Stimulated activated CD4-positive, alpha-beta T cell treated with anti-CD3 and anti-CD28 coated beads, Interleukin-12 subunit alpha, Interleukin-12 subunit beta, amount 100 ng/mL, for 4 hours (primary cell): ENCODE data around the gene TCIRG1.

Experiments used
- DNase-seq: peaks from one replicate; pipeline ENCODE4 v3.0.0-alpha.2; 2020

TCIRG1 gene

GRCh38 chr11:68019486-68019885, 19.3 kb upstream of the TCIRG1 start:
- no peak for DNase-seq

DNA sequence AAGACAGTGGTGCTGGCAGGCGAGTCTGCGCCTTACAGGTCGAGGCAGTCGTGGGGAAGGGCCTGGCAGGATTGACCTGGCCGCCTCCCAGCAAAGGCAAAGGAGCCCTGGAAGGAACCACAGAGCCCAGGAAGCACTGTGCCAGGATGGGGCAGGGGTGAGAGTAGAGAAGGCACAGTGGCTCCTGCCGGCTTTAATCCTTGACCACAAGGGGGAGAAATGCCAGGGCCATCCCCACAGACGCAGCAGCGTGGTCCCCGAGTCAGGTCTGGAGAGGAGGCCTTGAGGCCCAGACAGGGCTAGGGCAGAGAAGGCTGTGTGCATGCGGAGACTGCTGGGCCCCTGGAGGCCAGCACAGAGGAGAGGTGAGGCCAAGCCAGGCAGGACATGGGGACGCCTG, 18.2 kb upstream of the TCIRG1 start:
- no peak for DNase-seq

DNA sequence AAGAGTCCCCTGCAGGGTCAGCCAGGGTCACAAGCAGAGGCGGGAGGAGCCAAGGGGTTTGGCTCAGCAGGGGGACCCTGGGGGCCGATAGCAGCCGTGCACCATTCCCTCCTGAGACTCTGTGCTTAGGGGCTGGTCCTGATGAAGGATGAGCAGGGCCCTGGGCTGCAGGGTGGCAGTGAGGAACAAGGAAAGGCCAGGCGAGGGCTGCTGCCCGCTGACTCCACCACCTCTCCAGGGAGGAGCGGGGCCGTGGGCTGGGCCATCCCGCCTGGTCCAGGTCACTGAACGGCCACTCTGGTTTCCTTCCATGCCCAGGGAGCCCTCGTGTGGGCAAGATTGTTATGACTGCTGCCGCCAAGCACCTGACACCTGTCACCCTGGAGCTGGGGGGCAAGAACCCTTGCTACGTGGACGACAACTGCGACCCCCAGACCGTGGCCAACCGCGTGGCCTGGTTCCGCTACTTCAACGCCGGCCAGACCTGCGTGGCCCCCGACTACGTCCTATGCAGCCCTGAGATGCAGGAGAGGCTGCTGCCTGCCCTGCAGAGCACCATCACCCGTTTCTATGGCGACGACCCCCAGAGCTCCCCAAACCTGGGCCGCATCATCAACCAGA, 17.5 kb upstream of the TCIRG1 start:
- DNase-seq: no peak

GRCh38 chr11:68022531-68022930, 16.3 kb upstream of the TCIRG1 start:
- no peak for DNase-seq

GRCh38 chr11:68024508-68024907, 14.3 kb upstream of the TCIRG1 start:
- DNase-seq: no peak

DNA sequence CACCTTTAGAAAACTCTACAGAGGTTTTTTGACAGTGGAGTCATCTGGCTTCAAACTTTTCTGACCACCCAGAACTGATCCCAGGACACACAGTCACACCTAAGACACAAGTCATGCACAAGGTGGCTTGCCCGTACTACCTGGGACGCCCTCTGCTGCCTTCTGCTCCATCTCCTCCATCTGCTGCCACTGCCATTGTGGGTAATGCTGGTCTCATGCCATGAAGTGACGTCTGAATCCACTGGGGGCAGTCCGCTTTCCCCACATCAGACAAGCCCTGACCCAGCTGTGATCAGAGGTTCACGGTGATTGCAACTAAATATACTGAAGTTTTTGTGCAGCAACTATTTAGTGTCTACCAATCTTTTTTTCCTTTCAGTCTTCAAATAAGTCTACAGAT, 13.8 kb upstream of the TCIRG1 start:
- DNase-seq: no peak

GRCh38 chr11:68026391-68027105, 12.3 kb upstream of the TCIRG1 start:
- DNase-seq: no peak

DNA sequence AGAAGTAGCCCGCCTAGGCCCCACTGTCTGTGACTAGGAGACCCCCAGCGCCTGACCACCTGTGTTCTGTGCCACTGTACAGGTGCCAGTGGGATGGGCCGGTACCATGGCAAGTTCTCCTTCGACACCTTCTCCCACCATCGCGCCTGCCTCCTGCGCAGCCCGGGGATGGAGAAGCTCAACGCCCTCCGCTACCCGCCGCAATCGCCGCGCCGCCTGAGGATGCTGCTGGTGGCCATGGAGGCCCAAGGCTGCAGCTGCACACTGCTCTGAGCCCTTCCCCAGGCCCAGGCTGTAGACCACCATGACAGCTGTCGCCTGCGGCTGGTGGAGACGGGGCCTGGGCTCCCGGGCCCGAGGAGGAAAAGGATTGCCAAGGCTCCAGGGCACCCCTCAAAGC, 11.2 kb upstream of the TCIRG1 start:
- no peak for DNase-seq

DNA sequence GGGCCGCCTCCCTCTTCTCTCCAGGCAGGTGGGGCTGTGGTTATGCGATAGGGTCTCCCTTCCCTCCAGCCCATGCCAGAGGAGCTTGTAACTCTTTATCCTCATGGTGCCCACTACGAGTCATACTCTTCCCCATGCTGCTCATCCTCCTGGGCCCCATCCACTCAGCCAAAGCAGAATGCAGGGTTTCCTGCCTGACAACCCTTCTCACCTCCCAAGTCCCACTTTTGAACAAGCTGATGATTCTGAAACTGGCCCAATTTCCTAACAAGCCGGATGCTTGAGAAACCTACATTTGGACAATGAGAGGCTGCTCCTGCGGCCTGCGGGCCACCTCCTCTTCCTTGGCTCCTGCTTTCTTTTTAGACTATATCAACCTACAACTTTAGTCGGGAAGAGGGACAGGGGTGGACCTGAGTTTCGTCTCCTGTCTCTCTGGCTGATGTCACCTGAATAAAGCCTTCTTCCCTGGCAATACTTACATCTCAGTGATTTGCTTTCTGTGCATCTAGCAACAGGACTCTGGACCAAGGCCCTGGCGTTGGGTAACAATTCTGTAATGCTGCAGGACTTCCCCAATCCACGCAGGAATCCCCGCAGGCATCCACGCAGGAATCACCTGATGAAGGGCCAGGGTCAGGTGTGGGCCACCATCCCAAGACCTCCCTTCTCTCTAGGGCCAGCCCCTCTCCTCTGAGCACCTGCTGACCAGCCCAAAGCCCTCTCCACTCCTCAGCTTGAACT, 9.9 kb upstream of the TCIRG1 start:
- no peak for DNase-seq

DNA sequence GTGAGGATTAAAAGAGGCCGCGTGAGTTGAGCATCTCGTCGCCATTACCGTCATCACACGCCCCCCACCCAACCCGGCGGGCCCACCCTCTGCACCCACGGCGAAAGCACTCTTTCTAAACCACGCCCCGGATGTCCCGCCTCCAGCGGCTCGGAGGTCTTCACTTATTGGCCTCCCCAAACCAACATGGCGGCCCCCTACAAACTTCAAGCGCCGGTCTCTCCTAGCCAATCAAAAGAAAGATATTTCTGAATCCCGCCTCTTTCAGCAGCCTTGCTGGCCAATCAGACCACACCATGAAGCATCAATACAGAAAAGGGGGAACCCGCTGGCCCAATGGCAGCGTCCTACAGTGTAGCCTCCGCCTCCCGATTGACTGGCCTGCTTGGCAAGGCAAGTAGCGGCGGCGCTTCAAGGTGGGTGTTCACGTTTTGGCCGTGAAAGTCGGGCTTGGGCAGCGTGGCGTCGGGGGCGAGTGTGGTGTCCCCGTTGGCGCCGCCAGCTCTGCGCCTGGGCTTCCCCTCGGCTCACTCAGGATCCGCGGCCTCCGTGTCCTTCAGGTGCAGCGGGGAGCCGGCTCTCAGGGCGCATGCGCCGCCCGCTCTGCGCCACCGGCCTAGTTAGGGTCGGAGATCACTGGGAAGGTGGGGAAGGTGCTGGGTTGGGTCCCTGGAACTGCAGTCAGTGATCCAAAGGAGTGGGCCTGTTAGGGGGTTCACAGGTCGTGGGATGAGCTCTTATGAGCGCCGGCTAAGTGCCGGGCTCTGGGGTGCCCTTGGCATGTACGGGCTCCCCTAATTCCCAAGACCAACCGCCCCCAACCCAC, 8.3 kb upstream of the TCIRG1 start, which contains the start of gene NDUFS8:
NDUFS8 (plus strand) TSS at position 364 of the 826 bp plus-strand sequence. CDS start 1,471 bp downstream, outside the sequence.
- peak; percentile 96 for DNase-seq

GRCh38 chr11:68031144-68031464, 7.7 kb upstream of the TCIRG1 start:
- peak; percentile 15 for DNase-seq

DNA sequence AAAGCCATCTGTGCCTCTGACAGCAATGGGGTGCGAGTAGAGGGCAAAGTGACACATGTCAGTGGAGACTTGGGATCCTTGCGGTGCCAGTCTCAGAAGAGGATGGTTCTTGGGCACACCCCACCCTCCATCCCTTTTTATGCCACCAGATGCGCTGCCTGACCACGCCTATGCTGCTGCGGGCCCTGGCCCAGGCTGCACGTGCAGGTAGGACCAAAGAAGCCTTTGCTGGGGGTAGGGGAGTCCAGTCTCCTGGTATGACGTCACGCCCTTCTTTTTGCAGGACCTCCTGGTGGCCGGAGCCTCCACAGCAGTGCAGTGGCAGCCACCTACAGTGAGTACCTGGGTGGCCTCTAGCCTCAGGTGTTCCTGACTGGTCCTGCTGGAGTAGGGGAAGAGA, 6.8 kb upstream of the TCIRG1 start:
- no peak for DNase-seq

GRCh38 chr11:68032997-68033707, 5.7 kb upstream of the TCIRG1 start:
- DNase-seq: no peak

GRCh38 chr11:68033708-68034045, 5.1 kb upstream of the TCIRG1 start:
- no peak for DNase-seq

GRCh38 chr11:68035266-68035876, 3.5 kb upstream of the TCIRG1 start:
- no peak for DNase-seq

GRCh38 chr11:68036141-68036716, 2.6 kb upstream of the TCIRG1 start:
- no peak for DNase-seq

DNA sequence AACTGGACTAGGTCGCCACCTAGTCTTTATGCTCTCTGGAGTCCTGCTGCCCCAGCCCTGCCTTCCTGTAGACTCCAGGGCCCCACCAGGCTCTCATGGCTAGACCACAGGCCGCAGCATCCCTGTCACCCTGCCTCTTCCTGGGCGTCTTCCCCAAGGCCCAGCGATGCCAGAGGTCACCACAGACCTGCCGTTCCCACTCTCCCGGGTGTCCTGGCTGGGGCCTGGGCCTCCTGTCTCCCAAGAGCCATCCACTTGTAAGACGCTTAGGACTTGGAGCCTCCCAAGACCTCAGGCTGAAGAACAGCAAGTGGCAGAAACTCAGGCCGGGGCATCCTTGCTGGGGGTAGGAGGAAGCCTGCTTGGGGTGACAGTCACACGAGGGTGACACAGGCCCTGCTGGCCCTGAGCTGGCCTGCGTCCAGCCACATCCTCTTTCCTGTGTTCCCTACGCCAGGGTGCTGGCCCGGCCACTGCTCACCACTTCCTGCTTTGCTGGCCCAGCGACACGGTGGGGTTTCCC, 2.0 kb upstream of the TCIRG1 start:
- no peak for DNase-seq

- DNase-seq: no peak
These were observed 1.2 kb upstream of the TCIRG1 start for GRCh38 chr11:68037411-68038225.

DNA sequence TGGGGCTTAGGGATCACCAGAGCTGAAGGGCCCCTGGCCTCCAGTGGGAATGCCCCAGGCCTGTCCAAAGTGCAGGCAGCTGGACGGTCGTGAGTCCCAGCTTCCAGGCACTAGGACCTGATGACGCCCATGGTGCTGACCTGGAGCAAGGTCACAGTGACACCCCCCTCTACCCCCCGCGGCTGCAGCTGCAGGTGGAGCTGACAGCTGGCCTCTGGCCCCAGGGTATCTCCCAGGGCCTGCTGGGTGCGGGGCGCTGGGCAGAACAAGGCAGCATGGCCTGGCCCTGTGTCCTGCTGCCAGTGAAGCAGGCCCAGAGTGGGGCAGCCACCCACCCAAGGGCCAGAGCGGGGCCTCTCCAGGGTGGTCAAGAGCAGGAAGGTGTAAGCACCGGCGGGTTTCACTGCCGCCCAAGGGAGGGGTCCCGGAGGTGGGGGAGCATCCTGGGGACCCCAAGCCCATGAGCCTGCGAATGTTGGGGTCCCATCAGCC, 553 bp upstream of the TCIRG1 start:
- DNase-seq: no peak

DNA sequence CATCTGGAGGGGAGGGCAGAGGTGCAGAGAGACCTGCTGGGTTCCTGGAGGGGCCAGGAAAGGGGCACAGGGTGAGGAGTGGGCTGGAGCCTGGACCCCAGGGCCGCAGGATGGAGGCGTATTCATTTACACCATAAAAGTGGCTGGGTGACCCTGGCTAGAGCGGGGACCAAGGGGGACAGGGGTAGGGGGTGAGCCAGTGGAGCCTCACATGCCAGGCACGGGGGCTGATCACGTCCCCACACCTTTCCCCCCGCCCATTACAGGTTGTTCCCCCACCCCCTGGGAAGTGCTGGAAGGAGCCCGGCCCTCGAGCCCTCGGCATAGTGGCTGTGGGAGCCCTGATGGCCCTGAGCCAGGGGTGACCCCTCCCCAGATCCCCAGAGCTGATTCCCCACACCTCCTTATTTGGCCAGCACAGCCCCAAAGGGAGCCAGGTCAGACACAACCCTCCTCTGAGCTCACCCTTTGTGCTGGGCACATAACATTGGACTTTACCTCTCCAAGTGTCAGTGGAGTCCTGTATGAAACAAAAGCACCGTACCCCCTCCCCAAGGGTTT, 781 bp downstream of the TCIRG1 start:
- no peak for DNase-seq
